NCI-H345 treated with DMSO at 0.1 percent for 48 hours (cell line): ENCODE results near the gene ICAM5.
A peak's percentile ranks its signal among the peaks of the same experiment; 100 is the strongest.
"Not testable (repeated sequence)": the region's sequence is repeated elsewhere in the genome, so short reads cannot be mapped to it uniquely, and the experiment has no call there.

Experiments
- DNase-seq: peaks from one replicate; lab custom pipeline; 2025; ENCODE audit not compliant: unreplicated experiment; lab: John Stamatoyannopoulos, UW

ICAM5 gene

GRCh38 chr19:10320602-10321416 lies 31.1 kb downstream of the ICAM5 start:
- DNase-seq, result no peak

DNA sequence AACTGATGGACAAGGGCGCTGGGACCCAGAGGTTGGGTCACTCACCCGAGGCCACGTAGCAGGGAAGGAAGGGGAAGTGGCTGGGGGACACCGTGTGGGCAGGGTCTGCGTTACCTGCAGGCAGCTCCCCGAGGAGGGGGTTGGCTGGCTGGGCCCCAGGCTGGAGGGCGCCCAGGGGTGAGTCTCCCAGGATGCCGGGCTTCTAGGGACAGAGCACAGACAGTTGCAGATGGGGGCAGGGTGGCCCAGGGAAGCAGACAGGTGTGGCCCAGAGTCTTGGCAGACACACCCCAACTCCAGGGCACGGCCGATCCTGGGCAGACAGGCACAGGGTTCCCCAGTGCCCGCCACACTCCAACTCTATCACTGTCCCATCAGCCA lies 31.7 kb downstream of the ICAM5 start:
- DNase-seq, result no peak

DNA sequence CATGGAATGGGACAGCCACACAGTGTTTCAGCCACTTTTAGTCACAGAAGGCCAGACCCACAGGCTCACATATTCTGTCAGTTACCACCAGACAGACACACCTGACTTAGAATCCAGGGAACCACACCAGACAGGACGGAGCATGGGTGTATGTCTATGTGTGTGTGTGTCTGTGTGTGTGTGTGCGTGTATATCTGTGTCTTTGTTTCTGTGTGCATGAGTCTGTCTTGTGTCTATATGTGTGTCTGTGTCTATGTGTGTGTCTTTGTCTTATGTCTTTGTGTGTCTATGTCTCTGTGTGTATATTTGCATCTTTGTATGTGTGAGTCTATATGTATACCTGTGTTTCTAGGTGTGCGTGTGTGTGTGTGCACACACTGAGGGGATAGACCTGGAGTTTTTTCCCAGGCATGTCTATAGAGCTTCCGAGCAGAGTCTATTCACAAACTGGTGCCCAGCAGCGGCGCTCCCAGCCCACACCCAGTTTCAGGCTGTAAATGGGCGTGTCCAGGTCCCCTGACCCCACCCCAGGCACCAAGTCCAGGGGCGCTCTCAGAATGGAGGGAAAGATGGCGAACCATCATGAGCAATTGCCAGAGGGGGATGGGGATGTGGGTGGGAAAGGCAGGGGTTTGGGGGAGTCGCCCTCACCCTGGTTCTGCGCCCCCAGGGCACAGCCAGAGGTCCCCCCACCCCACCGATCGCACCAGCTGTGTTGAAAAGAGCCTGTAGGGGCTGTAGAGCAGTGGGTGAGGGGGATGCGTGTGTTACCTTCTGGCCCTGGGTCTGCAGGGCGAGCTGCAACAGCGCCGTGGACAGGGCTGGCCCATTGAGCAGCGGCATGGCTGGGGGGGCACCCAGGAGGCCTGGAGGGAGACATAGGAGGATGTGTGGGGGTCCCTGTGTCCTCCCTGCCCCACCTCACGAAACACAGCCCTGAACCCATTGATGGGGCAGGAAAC lies 32.4 kb downstream of the ICAM5 start:
- no peak for DNase-seq

DNA sequence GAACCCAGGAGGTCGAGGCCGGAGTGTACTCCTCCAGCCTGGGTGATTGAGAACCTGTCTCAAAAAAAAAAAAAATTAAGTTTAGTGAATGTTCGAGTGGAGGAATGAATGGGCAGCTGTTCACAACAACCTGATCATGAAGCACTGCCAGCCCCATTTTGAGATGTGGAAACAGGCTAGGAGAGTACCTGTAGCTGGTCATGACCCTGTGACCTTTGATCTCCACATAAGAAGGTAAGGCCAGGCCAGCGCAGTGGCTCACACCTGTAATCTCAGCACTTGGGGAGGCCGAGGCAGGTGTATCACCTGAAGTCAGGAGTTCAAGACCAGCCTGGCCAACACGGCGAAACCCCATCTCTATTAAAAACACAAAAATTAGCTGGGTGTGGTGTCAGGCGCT lies 36.0 kb downstream of the ICAM5 start:
- no peak for DNase-seq

- no peak for DNase-seq
Measured at GRCh38 chr19:10327793-10328192, 38.0 kb downstream of the ICAM5 start.

- no peak for DNase-seq
Measured at GRCh38 chr19:10328558-10329429, 39.0 kb downstream of the ICAM5 start.

- DNase-seq, result no peak
Measured at GRCh38 chr19:10329555-10329954, 39.8 kb downstream of the ICAM5 start.

DNA sequence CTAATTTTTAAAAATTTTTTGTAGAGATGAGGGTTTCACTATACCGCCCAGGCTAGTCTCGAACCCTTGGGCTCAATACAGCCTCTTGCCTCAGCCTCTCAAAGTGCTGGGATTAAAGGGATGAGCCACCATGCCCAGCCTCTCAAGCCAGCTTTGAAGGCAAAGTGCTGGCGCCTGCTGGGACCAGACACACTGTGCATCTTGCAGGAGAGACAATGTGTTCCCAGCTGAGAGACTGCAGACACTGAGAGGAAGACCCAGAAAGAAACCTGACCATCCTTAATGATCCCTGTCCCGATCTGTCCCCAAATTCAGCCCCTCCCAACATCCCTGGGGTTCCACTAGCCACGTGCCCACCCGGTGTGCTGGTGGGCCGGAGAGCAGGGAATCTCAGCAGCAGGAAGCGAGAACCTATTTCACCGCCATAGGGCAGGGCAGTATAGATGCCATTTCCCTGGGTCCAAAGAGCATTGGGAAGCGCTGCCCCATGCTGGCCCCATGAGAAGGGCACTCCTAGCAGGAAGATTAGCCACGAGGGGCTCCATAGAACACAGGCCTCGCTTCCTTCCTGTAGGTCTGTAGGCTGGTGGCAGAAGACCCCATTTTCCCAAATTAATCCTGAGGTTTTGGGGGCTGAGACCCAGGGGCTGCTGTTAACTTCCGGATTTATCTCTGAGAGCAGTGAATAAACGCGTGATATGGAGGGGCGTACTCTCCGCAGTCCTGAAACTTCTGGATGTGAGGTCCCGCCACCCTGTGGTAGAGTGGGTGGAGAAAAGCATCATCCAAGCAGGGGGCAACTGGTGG lies 42.6 kb downstream of the ICAM5 start:
- no peak for DNase-seq

- DNase-seq, result peak; percentile 93
Measured at GRCh38 chr19:10332965-10333757, 43.4 kb downstream of the ICAM5 start, which contains the start of gene RAVER1. RAVER1 (minus strand) TSS chr19:10333529; CDS start chr19:10333507, 22 bp downstream.

DNA sequence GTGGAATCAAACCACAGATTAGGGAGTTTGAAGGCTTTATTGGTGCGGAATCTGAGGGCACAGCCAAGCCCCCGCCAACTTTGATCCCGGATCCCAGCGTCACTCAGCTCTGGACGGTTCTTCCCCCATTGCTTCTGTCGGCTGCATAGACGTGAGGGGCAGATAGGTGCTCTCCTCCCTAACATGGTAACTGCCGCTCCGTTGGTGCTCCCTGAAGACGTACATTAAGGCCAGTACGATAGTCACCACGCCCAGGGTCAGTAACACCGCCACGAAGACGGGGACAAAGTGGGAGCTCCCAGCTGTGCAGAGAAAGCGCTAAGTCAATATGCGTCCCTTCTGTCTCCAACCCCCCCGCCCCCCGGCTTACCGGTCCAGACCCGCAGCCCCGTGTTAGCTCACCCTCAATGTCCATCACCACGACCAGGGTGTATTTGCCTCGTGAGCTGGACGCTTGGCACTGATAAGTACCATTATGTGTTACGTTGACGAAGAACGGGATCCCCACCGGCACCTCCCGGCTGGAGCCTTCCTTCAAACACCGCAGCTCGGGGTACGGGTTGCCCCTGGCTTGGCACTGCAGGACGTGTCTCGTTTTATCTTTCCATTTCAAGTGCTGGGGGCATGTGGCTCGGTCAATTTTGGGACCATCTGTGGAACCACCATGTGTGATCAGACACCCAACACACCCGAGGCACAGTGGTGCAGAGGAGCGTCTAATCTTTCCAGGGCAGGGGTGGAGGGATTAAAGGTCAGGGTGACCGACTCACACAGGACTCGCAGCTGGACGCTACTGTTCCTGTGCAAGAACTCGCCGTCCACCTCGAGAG lies 44.2 kb downstream of the ICAM5 start:
- DNase-seq, result peak; percentile 68

GRCh38 chr19:10334588-10335351 lies 45.0 kb downstream of the ICAM5 start:
- peak; percentile 36 for DNase-seq

GRCh38 chr19:10335352-10335985 lies 45.7 kb downstream of the ICAM5 start:
- no peak for DNase-seq

GRCh38 chr19:10336725-10337124 lies 47.0 kb downstream of the ICAM5 start:
- not testable (repeated sequence) for DNase-seq

DNA sequence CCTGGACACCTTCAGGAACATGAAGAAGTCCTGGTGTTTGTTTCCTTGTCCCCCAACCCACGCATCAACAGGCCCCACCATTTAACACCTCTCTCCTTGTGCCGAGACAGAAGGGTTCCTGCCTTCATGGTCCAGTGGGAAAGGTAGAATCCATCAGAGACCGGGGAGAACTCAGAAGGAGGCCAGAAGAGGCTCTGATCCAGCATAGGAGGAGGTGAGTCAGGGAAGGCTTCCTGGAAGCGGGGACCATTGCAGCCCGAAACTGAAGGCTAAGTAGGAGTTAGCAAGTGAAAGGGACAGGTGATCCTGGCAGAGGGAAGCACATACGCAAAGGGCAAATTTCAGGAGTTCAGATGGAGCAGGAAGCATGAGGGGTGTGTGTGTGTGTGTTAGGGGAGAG lies 49.2 kb downstream of the ICAM5 start:
- no peak for DNase-seq

GRCh38 chr19:10339380-10339960 lies 49.7 kb downstream of the ICAM5 start, which contains the start of gene ICAM3:
ICAM3 (minus strand) TSS chr19:10339624; CDS start chr19:10339614, 10 bp downstream.
- DNase-seq, result no peak

GRCh38 chr19:10339977-10340376 lies 50.2 kb downstream of the ICAM5 start:
- DNase-seq, result no peak

GRCh38 chr19:10343495-10343894 lies 53.7 kb downstream of the ICAM5 start:
- no peak for DNase-seq
